Gastrocnemius medialis (tissue), 4 donors: Measurements from ENCODE around the gene FFAR2.

Experiments used
- CTCF ChIP-seq, 5 experiments: fragments of 450-650 bp in 3 of 5; fragments of 200-600 bp in 2 of 5; sonication (generic) in 2 of 5; IDR thresholded peaks in 4 of 5; conservative IDR thresholded peaks in 1 of 5; 1 replicate in 4 of 5; 2 replicates in 1 of 5; pipeline ENCODE4 v1.5.1; 2016 to 2019; ENCODE audit warnings: antibody characterized with exemption in 5 of 5, mild to moderate bottlenecking in 3 of 5, moderate library complexity in 3 of 5
- POLR2A ChIP-seq, 2 donors: fragments of 450-650 bp; IDR thresholded peaks; one replicate each; pipeline ENCODE4 v1.6.1; 2017; ENCODE audit warnings: antibody characterized with exemption in 2 of 2, mild to moderate bottlenecking in 2 of 2, moderate library complexity in 2 of 2

DNA sequence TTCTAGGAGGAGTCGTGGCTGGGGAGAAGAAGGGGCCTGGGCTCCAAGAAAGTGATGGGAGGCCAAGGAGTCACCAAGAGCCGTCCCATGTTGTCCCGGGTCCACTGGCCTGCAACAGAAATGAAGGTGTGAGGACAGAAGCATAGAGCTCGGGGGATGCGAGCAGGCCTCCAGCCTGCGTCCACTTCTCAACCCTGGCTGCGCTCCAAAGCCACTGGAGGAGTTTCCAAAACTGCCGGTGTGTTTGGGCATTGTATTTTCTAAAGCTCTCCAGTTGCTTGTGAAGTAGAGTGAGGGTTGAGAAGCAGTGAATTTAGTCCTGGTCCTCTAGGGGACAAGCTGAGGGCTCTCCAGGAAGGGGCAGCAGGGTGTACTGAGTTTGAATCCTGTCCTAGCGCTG lies 13.0 kb downstream of the FFAR2 start:
- TF ChIP-seq CTCF (IDR thresholded peaks at IDR 0.05 in 4 of 5, conservative IDR thresholded peaks at IDR 0.05 in 1 of 5), result no peak
- no peak for TF ChIP-seq POLR2A (IDR thresholded peaks at IDR 0.05)
